Thyroid gland (tissue), 4 donors: Measurements from ENCODE around the gene COL23A1. TPM values are rescaled to one million over a fixed set of nuclear protein-coding genes. Genes with fewer than 3 reads are reported as not detected.
"Not testable (repeated sequence)": the region's sequence is repeated elsewhere in the genome, so short reads cannot be mapped to it uniquely, and the experiment has no call there.

Experiments
- DNase-seq, 2 donors: peaks; one replicate each; pipeline ENCODE4 v3.0.0-alpha.2; 2019
- H3K27ac ChIP-seq, 3 donors: fragments of 200-600 bp; sonication (generic); 1 replicate in 2 of 3; 2 replicates in 1 of 3; pipeline ENCODE4 v1.5.1; 2016 to 2019; ENCODE audit warnings: mild to moderate bottlenecking in 1 of 3, moderate library complexity in 1 of 3
- H3K27me3 ChIP-seq: fragments of 200-600 bp; sonication (generic); one replicate; pipeline ENCODE4 v1.5.1; 2019
- H3K36me3 ChIP-seq, 2 donors: fragments of 200-600 bp; sonication (generic); one replicate each; pipeline ENCODE4 v1.5.1; 2016 to 2019
- H3K4me1 ChIP-seq, 2 donors: fragments of 200-600 bp; sonication (generic); one replicate each; pipeline ENCODE4 v1.5.1; 2017 to 2019
- H3K4me3 ChIP-seq, 3 donors: fragments of 200-600 bp; sonication (generic); replicated peaks in 1 of 3; 1 replicate in 2 of 3; 2 replicates in 1 of 3; pipeline ENCODE4 v1.5.1; 2016; ENCODE audit warnings: mild to moderate bottlenecking in 1 of 3
- H3K9me3 ChIP-seq: fragments of 200-600 bp; sonication (generic); one replicate; pipeline ENCODE4 v1.5.1; 2017
- CTCF ChIP-seq, 6 experiments: fragments of 200-600 bp in 3 of 6; fragments of 450-650 bp in 3 of 6; sonication (generic) in 3 of 6; IDR thresholded peaks; one replicate each; pipeline ENCODE4 v1.5.1; 2016 to 2019; ENCODE audit warnings: antibody characterized with exemption in 6 of 6, mild to moderate bottlenecking in 2 of 6, inconsistent platforms in 1 of 6, moderate library complexity in 1 of 6
- POLR2A ChIP-seq, 2 donors: fragments of 450-650 bp; IDR thresholded peaks; one replicate each; pipeline ENCODE4 v1.6.1; 2017; ENCODE audit warnings: antibody characterized with exemption in 2 of 2, mild to moderate bottlenecking in 2 of 2, moderate library complexity in 1 of 2
- WGBS, 2 donors: methylation state at CpG; one replicate each; pipeline ENCODE4 v1.1.5; 2017; 5-methylcytosine and 5-hydroxymethylcytosine counted together
- intact Hi-C: fragments of 100-400 bp; cut with DNase I; formaldehyde crosslinking; loops from one replicate; pipeline ENCODE4 v1.15.1; 2023
- total RNA-seq, 4 donors: library from RNA; depleted of rRNA; stranded (reverse); fragments of >200 nt; gene quantifications; one replicate each; pipeline ENCODE4 v1.2.3, GENCODE V29; 2016

COL23A1 gene
- total RNA-seq, 4 donors from 2014 or later: 76.6 to 108 (median 95.7) TPM

- peaks cover 15 to 31% of the 10 kb centered on the region in 2 donors for H3K4me1 ChIP-seq
- H3K9me3 ChIP-seq: no peaks in the 10 kb centered on the region
- no peaks in the 10 kb centered on the region for H3K27me3 ChIP-seq
- WGBS, 2 donors: 88 to 91% methylated on average over 10 of the region's 10 CpGs
- no peak for DNase-seq
- intact Hi-C loops: loop anchor here (5.0 kb wide), 1 partner anchor 362 kb away; the partner anchor contains the start of gene COL23A1
- no peak overlapping the region for H3K4me3 ChIP-seq
- H3K36me3 ChIP-seq: peaks cover 14 to 17% of the 10 kb centered on the region in 2 donors
- TF ChIP-seq CTCF (IDR thresholded peaks at IDR 0.05) (no peak), POLR2A (IDR thresholded peaks at IDR 0.05) (no peak)
- no peak overlapping the region for H3K27ac ChIP-seq
Measured at GRCh38 chr5:178229861-178230260, 360.3 kb downstream of the COL23A1 start.

GRCh38 chr5:178229111-178229510 lies 361.1 kb downstream of the COL23A1 start:
- H3K4me3 ChIP-seq, H3K27ac ChIP-seq, H3K27me3 ChIP-seq, DNase-seq, intact Hi-C loops, H3K9me3 ChIP-seq: not testable (repeated sequence)
- Histone ChIP-seq H3K36me3 (peaks cover 14 to 17% of the 10 kb centered on the region in 2 donors), H3K4me1 (peaks cover 16 to 33% of the 10 kb centered on the region in 2 donors)
- WGBS, 2 donors: 92 to 97% methylated on average over 13 of the region's 13 CpGs

GRCh38 chr5:178228609-178229008 lies 361.6 kb downstream of the COL23A1 start:
- intact Hi-C loops: no loop called here
- peaks cover 14 to 17% of the 10 kb centered on the region in 2 donors for H3K36me3 ChIP-seq
- no peak overlapping the region for H3K27ac ChIP-seq
- H3K4me3 ChIP-seq: no peak overlapping the region
- H3K9me3 ChIP-seq: no peaks in the 10 kb centered on the region
- DNase-seq: no peak
- TF ChIP-seq CTCF (IDR thresholded peaks at IDR 0.05): no peak
- no peak for TF ChIP-seq POLR2A (IDR thresholded peaks at IDR 0.05)
- no peaks in the 10 kb centered on the region for H3K27me3 ChIP-seq
- 94 to 97% methylated on average over 11 of the region's 11 CpGs for WGBS, 2 donors
- peaks cover 21 to 38% of the 10 kb centered on the region in 2 donors for H3K4me1 ChIP-seq

- 91 to 93% methylated on average over 3 of the region's 3 CpGs for WGBS, 2 donors
- Histone ChIP-seq H3K27me3 (no peaks in the 10 kb centered on the region), H3K4me1 (peaks cover 21 to 39% of the 10 kb centered on the region in 2 donors), H3K36me3 (peaks cover 14 to 17% of the 10 kb centered on the region in 2 donors), H3K9me3 (no peaks in the 10 kb centered on the region), H3K4me3 (no peak overlapping the region), H3K27ac (no peak overlapping the region)
- TF ChIP-seq CTCF (IDR thresholded peaks at IDR 0.05) (no peak), POLR2A (IDR thresholded peaks at IDR 0.05) (no peak)
- no peak for DNase-seq
- intact Hi-C loops: no loop called here
Measured at GRCh38 chr5:178227929-178228328, 362.3 kb downstream of the COL23A1 start.

- H3K4me1 ChIP-seq: peaks cover 18 to 34% of the 10 kb centered on the region in 2 donors
- H3K36me3 ChIP-seq: peaks cover 14 to 17% of the 10 kb centered on the region in 2 donors
- H3K27ac ChIP-seq: no peak overlapping the region
- TF ChIP-seq CTCF (IDR thresholded peaks at IDR 0.05) (no peak), POLR2A (IDR thresholded peaks at IDR 0.05) (no peak)
- intact Hi-C loops: no loop called here
- no peak overlapping the region for H3K4me3 ChIP-seq
- WGBS, 2 donors: 95 to 100% methylated on average over 4 of the region's 4 CpGs
- no peak for DNase-seq
- no peaks in the 10 kb centered on the region for H3K9me3 ChIP-seq
- no peaks in the 10 kb centered on the region for H3K27me3 ChIP-seq
Measured at GRCh38 chr5:178227138-178227659, 363.0 kb downstream of the COL23A1 start.
